Measurements from ENCODE around the gene ADARB1. TPM values are rescaled to one million over a fixed set of nuclear protein-coding genes. Genes with fewer than 3 reads are reported as not detected.

Gene ADARB1
- total RNA-seq, 1 donor from 2014 or later: 25.9 TPM

GRCh38 chr21:45067462-45068285, 6.7 kb upstream of the ADARB1 start:
- Mint-ChIP-seq H3K27ac (no peak overlapping the region), H3K9me3 (no peaks in the 10 kb centered on the region), H3K4me3 (no peak overlapping the region), H3K4me1 (ENCODE audit: low read depth) (no peaks in the 10 kb centered on the region), H3K27me3 (ENCODE audit: insufficient read depth) (peaks cover 17% of the 10 kb centered on the region), H3K36me3 (ENCODE audit: low read depth) (no peaks in the 10 kb centered on the region)
- intact Hi-C loops (cut with micrococcal nuclease): no loop called here
- no peak for DNase-seq (ENCODE audit: low spot score)

- H3K9me3 Mint-ChIP-seq: no peaks in the 10 kb centered on the region
- intact Hi-C loops (cut with micrococcal nuclease): no loop called here
- peaks cover 6% of the 10 kb centered on the region for H3K4me1 Mint-ChIP-seq (ENCODE audit: low read depth)
- no peak overlapping the region for H3K4me3 Mint-ChIP-seq
- peaks cover 17% of the 10 kb centered on the region for H3K27me3 Mint-ChIP-seq (ENCODE audit: insufficient read depth)
- peaks cover 1% of the 10 kb centered on the region for H3K36me3 Mint-ChIP-seq (ENCODE audit: low read depth)
- no peak overlapping the region for H3K27ac Mint-ChIP-seq
- DNase-seq (ENCODE audit: low spot score): no peak
These were observed 5.3 kb upstream of the ADARB1 start for GRCh38 chr21:45069085-45069484.

- H3K27me3 Mint-ChIP-seq (ENCODE audit: insufficient read depth): peaks cover 17% of the 10 kb centered on the region
- peaks cover 6% of the 10 kb centered on the region for H3K4me1 Mint-ChIP-seq (ENCODE audit: low read depth)
- no peak overlapping the region for H3K27ac Mint-ChIP-seq
- no peak for DNase-seq (ENCODE audit: low spot score)
- peaks cover 1% of the 10 kb centered on the region for H3K36me3 Mint-ChIP-seq (ENCODE audit: low read depth)
- H3K9me3 Mint-ChIP-seq: no peaks in the 10 kb centered on the region
- intact Hi-C loops (cut with micrococcal nuclease): loop anchor here (10.0 kb wide), 1 partner anchor 265 kb away; the partner anchor contains the start of gene UBE2G2
- no peak overlapping the region for H3K4me3 Mint-ChIP-seq
These were observed 4.7 kb upstream of the ADARB1 start for GRCh38 chr21:45069711-45070110.

GRCh38 chr21:45071078-45071873, 3.1 kb upstream of the ADARB1 start:
- DNase-seq (ENCODE audit: low spot score): no peak
- Mint-ChIP-seq H3K27me3 (ENCODE audit: insufficient read depth) (peaks cover 9% of the 10 kb centered on the region), H3K4me3 (no peak overlapping the region), H3K36me3 (ENCODE audit: low read depth) (peaks cover 1% of the 10 kb centered on the region), H3K9me3 (no peaks in the 10 kb centered on the region), H3K4me1 (ENCODE audit: low read depth) (peaks cover 15% of the 10 kb centered on the region), H3K27ac (no peak overlapping the region)
- intact Hi-C loops (cut with micrococcal nuclease): loop anchor here (10.0 kb wide), 1 partner anchor 266 kb away; the partner anchor contains the start of gene UBE2G2

GRCh38 chr21:45071874-45072737, 2.3 kb upstream of the ADARB1 start:
- no peak for DNase-seq (ENCODE audit: low spot score)
- intact Hi-C loops (cut with micrococcal nuclease): loop anchor here (10.0 kb wide), 1 partner anchor 267 kb away; the partner anchor contains the start of gene UBE2G2
- no peak overlapping the region for H3K27ac Mint-ChIP-seq
- peaks cover 4% of the 10 kb centered on the region for H3K27me3 Mint-ChIP-seq (ENCODE audit: insufficient read depth)
- peaks cover 24% of the 10 kb centered on the region for H3K4me1 Mint-ChIP-seq (ENCODE audit: low read depth)
- H3K9me3 Mint-ChIP-seq: no peaks in the 10 kb centered on the region
- H3K36me3 Mint-ChIP-seq (ENCODE audit: low read depth): peaks cover 1% of the 10 kb centered on the region
- H3K4me3 Mint-ChIP-seq: peak overlapping the region; percentile 31

- no peak for DNase-seq (ENCODE audit: low spot score)
- H3K36me3 Mint-ChIP-seq (ENCODE audit: low read depth): peaks cover 1% of the 10 kb centered on the region
- no peaks in the 10 kb centered on the region for H3K27me3 Mint-ChIP-seq (ENCODE audit: insufficient read depth)
- peaks cover 27% of the 10 kb centered on the region for H3K4me1 Mint-ChIP-seq (ENCODE audit: low read depth)
- H3K9me3 Mint-ChIP-seq: no peaks in the 10 kb centered on the region
- peak overlapping the region; percentile 31 for H3K4me3 Mint-ChIP-seq
- intact Hi-C loops (cut with micrococcal nuclease): loop anchor here (10.0 kb wide), 1 partner anchor 268 kb away; the partner anchor contains the start of gene UBE2G2
- no peak overlapping the region for H3K27ac Mint-ChIP-seq
These were observed 1.6 kb upstream of the ADARB1 start for GRCh38 chr21:45072738-45073300.

GRCh38 chr21:45073301-45074047, 906 bp upstream of the ADARB1 start:
- Mint-ChIP-seq H3K4me3 (peak overlapping the region; percentile 96), H3K27me3 (ENCODE audit: insufficient read depth) (no peaks in the 10 kb centered on the region), H3K9me3 (no peaks in the 10 kb centered on the region), H3K27ac (peak overlapping the region; percentile 98), H3K36me3 (ENCODE audit: low read depth) (peaks cover 1% of the 10 kb centered on the region), H3K4me1 (ENCODE audit: low read depth) (peaks cover 34% of the 10 kb centered on the region)
- no peak for DNase-seq (ENCODE audit: low spot score)
- intact Hi-C loops (cut with micrococcal nuclease): loop anchor here (10.0 kb wide), 1 partner anchor 269 kb away; the partner anchor contains the start of gene UBE2G2

- Mint-ChIP-seq H3K27me3 (ENCODE audit: insufficient read depth) (no peaks in the 10 kb centered on the region), H3K27ac (peak overlapping the region; percentile 65)
- intact Hi-C loops (cut with micrococcal nuclease): loop anchor here (5.0 to 10.0 kb wide), 2 partner anchors 148 to 270 kb away; partner anchors contain the start of gene UBE2G2
These were observed 627 bp downstream of the ADARB1 start for GRCh38 chr21:45074818-45075595.

GRCh38 chr21:45075596-45076244, 1.3 kb downstream of the ADARB1 start:
- Mint-ChIP-seq H3K9me3 (no peaks in the 10 kb centered on the region), H3K36me3 (ENCODE audit: low read depth) (peaks cover 1% of the 10 kb centered on the region), H3K4me1 (ENCODE audit: low read depth) (peaks cover 56% of the 10 kb centered on the region), H3K27me3 (ENCODE audit: insufficient read depth) (no peaks in the 10 kb centered on the region), H3K27ac (peak overlapping the region; percentile 64), H3K4me3 (peak overlapping the region; percentile 85)
- intact Hi-C loops (cut with micrococcal nuclease): loop anchor here (5.0 to 10.0 kb wide), 2 partner anchors 148 to 271 kb away; partner anchors contain the start of gene UBE2G2
- no peak for DNase-seq (ENCODE audit: low spot score)

More at GRCh38 chr21:45074818-45075595, 627 bp downstream of the ADARB1 start:
- Mint-ChIP-seq H3K4me1 (ENCODE audit: low read depth) (peaks cover 49% of the 10 kb centered on the region), H3K36me3 (ENCODE audit: low read depth) (peaks cover 1% of the 10 kb centered on the region), H3K4me3 (peak overlapping the region; percentile 85), H3K9me3 (no peaks in the 10 kb centered on the region)
- no peak for DNase-seq (ENCODE audit: low spot score)

GRCh38 chr21:45076245-45076711, 1.9 kb downstream of the ADARB1 start:
- intact Hi-C loops (cut with micrococcal nuclease): loop anchor here (5.0 to 10.0 kb wide), 2 partner anchors 149 to 271 kb away; partner anchors contain the start of gene UBE2G2
- no peak for DNase-seq (ENCODE audit: low spot score)
- H3K4me1 Mint-ChIP-seq (ENCODE audit: low read depth): peaks cover 62% of the 10 kb centered on the region
- H3K4me3 Mint-ChIP-seq: peak overlapping the region; percentile 85
- no peaks in the 10 kb centered on the region for H3K9me3 Mint-ChIP-seq
- H3K36me3 Mint-ChIP-seq (ENCODE audit: low read depth): peaks cover 2% of the 10 kb centered on the region
- H3K27ac Mint-ChIP-seq: no peak overlapping the region
- no peaks in the 10 kb centered on the region for H3K27me3 Mint-ChIP-seq (ENCODE audit: insufficient read depth)

Measured in activated T-helper 1 cell treated with anti-CD3 and anti-CD28 coated beads, Interleukin-12 subunit alpha, Interleukin-12 subunit beta, Interleukin-2, Interleukin-4 antibody, amounts not matched to agents 30 ng/mL and 10 ng/mL and 1 ng/mL, durations not matched to agents 14 hours and 24 hours and 36 hours (primary cell).